Lung microvascular endothelial cell (primary cell): Measurements from ENCODE around the gene IL9R. TPM values are rescaled to one million over a fixed set of nuclear protein-coding genes. Genes with fewer than 3 reads are reported as not detected.
"Not testable (repeated sequence)": the region's sequence is repeated elsewhere in the genome, so short reads cannot be mapped to it uniquely, and the experiment has no call there.

ENCODE experiments used
- DNase-seq, 2 donors: peaks; one replicate each; pipeline versions ENCODE4 v3.0.0 to v3.0.0-alpha.2; 2010; ENCODE audit warnings: low read depth in 2 of 2
- total RNA-seq: library from RNA; depleted of rRNA; stranded (reverse); fragments of >200 nt; gene quantifications from 2 replicates; pipeline ENCODE4 v1.2.1, GENCODE V29; 2014

IL9R gene
- not detected in 2 replicates for total RNA-seq

GRCh38 chrX:155997436-155997835, at the start of gene IL9R:
IL9R (plus strand) TSS chrX:155997696; CDS start chrX:155997760, 64 bp downstream.
- DNase-seq = no peak

- no peak for DNase-seq
These were observed 48.4 kb upstream of the IL9R start for GRCh38 chrX:155949098-155949497.

- no peak for DNase-seq
These were observed 46.2 kb upstream of the IL9R start for GRCh38 chrX:155951237-155951789.

- no peak for DNase-seq
These were observed 44.4 kb upstream of the IL9R start for GRCh38 chrX:155953055-155953454.

GRCh38 chrX:155954793-155955192, 42.7 kb upstream of the IL9R start:
- no peak for DNase-seq

GRCh38 chrX:155956099-155956498, 41.4 kb upstream of the IL9R start:
- DNase-seq = no peak

- peak in 1 of 2 donors; percentile 29 for DNase-seq
These were observed 40.8 kb upstream of the IL9R start for GRCh38 chrX:155956649-155957048.

GRCh38 chrX:155957843-155958242, 39.7 kb upstream of the IL9R start:
- DNase-seq = peak in 1 of 2 donors; percentile 4

- DNase-seq = no peak
These were observed 38.4 kb upstream of the IL9R start for GRCh38 chrX:155959018-155959587.

GRCh38 chrX:155962906-155963305, 34.6 kb upstream of the IL9R start:
- no peak for DNase-seq

GRCh38 chrX:155966876-155967275, 30.6 kb upstream of the IL9R start:
- peak; percentile 14 to 55 for DNase-seq

- no peak for DNase-seq
These were observed 29.7 kb upstream of the IL9R start for GRCh38 chrX:155967653-155968325.

GRCh38 chrX:155968326-155968661, 29.2 kb upstream of the IL9R start:
- no peak for DNase-seq

GRCh38 chrX:155968791-155969190, 28.7 kb upstream of the IL9R start:
- DNase-seq = no peak

GRCh38 chrX:155971658-155972057, 25.8 kb upstream of the IL9R start:
- DNase-seq = peak in 1 of 2 donors; percentile 5

- not testable (repeated sequence) for DNase-seq
These were observed 25.3 kb upstream of the IL9R start for GRCh38 chrX:155972241-155972640.

GRCh38 chrX:155983326-155983725, 14.2 kb upstream of the IL9R start:
- no peak for DNase-seq

- DNase-seq = no peak
These were observed 12.3 kb upstream of the IL9R start for GRCh38 chrX:155985208-155985607.

- not testable (repeated sequence) for DNase-seq
These were observed 10.5 kb upstream of the IL9R start for GRCh38 chrX:155986995-155987394.

GRCh38 chrX:155988859-155989258, 8.6 kb upstream of the IL9R start:
- DNase-seq = no peak

- no peak for DNase-seq
These were observed 4.1 kb upstream of the IL9R start for GRCh38 chrX:155993421-155993820.

GRCh38 chrX:155995321-155995875, 2.1 kb upstream of the IL9R start:
- no peak for DNase-seq

GRCh38 chrX:155998116-155998515, 620 bp downstream of the IL9R start:
- DNase-seq = no peak
